ENCODE results near the gene FOSL1. TPM values are rescaled to one million over a fixed set of nuclear protein-coding genes. Genes with fewer than 3 reads are reported as not detected.
"Not testable (repeated sequence)": the region's sequence is repeated elsewhere in the genome, so short reads cannot be mapped to it uniquely, and the experiment has no call there.

FOSL1 gene
- total RNA-seq, 2 experiments from 2014 or later, result 23.0 to 24.7 TPM

DNA sequence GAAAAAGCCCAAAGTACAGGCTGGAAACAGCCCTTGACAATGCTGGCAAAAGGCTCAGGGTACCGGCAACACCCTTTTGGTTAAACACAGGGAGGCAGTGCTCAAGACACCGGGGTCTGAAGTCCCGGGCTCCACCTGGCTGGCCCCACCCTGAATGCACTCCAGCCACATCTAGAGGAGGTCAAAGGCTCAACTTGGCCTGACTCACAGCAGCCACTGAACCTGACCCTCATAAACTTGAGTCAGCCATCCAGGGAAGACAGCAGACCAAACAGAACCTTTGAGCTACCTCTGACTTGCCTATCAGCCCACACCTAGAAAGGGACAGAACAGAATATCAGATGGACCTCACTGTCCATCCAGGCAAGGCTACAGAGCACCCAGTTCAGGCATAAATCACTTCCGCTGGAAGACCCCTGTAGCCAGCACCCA is 46.0 kb downstream of the FOSL1 start:
- ChIA-PET CTCF (no interaction called here), POLR2A (no interaction called here)

DNA sequence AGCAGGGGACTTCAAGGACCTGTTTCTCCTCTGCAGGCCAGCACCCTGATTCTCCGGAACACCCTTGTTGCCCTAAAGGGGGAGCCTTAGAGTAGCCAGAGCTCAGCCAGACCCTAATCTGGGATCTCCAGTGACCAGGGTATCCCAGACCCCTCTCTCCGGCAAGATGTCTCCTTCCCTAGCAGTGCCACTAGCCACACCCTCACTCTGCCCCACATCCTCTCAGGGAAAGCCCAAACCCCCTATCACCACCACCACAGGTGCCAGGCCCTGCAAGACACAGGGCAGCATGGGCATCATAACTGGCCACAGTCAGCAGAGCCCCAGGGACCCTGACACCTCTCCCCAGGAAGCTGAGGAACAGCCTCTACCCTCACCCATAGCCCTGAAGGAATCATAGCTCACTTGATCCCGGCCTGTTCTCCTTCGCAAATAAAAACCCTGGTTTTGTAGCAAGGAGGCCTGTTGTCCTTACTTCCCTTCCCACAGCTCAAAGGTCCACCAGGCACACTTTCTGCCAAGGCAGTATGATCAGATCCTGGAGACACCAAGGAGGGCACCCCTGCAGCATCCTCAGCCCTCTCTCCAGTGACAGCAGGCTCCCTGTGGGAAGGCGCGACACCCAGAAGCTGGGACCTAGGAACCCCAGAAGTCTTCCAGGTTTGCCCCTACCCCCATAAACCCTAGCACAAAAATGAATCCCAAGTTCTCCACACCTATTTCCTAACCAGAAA is 46.8 kb downstream of the FOSL1 start:
- ChIA-PET CTCF (interaction anchor here (0.6 to 3.6 kb wide), 5 partner anchors 31 to 142 kb away, joined by 3 to 17 read pairs (median 5); partner anchors contain the start of genes AP5B1, CCDC85B and FIBP), POLR2A (interaction anchor here (1.0 kb wide), 1 partner anchor 10 kb away, joined by 3 read pairs; no protein-coding TSS in a partner anchor)

DNA sequence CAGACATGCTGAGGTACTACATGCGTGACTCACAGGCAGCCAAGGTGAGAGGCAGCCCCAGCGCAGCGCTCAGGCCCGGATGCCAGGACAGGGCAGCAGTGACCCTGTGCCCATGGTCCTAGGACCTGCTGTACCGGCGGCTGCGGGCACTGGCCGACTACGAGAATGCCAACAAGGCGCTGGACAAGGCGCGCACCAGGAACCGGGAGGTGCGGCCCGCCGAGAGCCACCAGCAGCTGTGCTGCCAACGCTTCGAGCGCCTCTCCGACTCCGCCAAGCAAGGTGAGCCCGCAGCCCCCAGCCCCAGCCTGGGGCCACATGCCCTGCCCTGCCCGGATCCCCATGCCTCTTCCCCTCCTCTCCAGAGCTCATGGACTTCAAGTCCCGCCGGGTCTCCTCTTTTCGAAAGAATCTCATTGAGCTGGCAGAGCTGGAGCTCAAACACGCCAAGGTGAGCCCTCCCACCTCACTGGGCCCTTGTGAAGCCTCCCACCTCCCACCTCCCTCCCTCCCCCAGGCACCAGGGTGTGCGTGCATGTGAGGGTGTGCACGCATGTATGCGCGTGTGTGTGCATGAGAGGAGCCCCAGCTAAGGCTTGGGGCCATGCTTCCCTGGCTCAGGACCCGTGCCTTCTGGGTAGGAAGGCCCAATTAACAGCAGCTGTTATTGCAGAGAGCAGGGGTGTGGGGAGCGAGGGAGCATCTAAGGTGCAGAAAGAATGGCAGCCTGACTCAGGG is 47.5 kb downstream of the FOSL1 start:
- POLR2A ChIA-PET, result interaction anchor here (0.6 to 1.6 kb wide), 6 partner anchors 8 to 190 kb away, joined by 3 to 5 read pairs (median 3); partner anchors contain the start of genes CCDC85B, FIBP and RELA
- CTCF ChIA-PET, result interaction anchor here (0.6 to 3.6 kb wide), 5 partner anchors 32 to 348 kb away, joined by 3 to 17 read pairs (median 4); partner anchors contain the start of genes AP5B1, CCDC85B and FIBP

DNA sequence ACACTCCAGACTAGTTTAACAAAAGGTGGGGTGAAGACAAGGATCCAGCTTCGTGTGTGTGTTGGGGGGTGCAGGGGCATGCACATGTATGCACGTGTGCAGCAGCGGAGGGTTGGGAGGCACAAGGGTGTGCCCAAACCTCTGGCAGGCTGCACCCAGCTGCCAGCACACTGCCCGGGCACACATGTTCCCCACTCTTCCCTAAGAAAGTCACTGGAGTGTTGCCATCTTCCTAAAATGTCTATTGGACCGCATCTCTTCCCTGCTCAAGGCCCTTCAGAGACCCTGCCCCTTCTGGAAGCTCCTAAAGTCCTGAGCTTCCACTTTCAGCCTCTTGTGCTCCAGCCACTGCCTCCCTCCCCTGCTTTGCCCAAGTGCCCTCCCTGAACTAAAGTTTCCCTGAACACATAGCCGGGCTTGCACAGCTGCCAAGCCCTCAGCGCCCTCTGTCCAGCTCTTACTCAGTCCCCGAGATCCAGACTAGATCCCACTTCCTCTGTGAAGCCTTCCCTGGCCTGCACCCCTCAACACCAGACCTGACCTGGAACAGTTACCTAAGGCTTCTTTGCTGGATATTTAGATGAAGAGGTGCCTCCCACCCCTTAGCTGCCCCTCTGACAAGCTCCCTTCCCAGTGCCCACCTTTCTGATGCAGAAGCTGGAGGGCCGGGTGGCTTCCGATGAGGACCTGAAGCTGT is 48.2 kb downstream of the FOSL1 start:
- ChIA-PET CTCF (interaction anchor here (1.0 to 3.6 kb wide), 7 partner anchors 13 to 141 kb away, joined by 3 to 17 read pairs (median 8); partner anchors contain the start of genes AP5B1, CCDC85B, FIBP and SNX32), POLR2A (interaction anchor here (0.6 to 2.1 kb wide), 6 partner anchors 9 to 189 kb away, joined by 3 to 6 read pairs (median 4); partner anchors contain the start of genes CCDC85B, FIBP, RELA and SNX32)

DNA sequence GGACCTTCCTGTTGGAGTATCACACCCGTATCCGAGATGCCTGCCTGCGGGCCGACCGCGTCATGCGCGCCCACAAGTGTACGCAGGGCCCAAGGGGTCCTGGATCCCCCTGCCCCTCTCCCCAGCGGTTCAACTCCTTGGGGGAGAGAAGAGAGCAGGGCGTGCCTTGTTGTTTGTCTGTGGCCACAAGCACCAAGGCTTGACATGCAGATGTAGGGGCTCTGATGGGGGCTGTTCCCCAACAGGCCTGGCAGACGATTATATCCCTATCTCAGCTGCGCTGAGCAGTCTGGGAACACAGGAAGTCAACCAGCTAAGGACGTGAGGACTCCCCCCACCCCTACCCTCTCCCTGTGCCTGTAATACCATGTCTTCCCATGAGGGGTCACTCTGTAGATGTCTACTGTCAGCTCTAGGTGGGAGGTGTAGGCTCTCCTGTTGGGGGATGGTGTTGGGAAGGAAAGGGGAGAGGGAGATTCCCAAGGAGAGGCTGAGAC is 49.1 kb downstream of the FOSL1 start:
- POLR2A ChIA-PET, result interaction anchor here (0.6 to 2.1 kb wide), 4 partner anchors 18 to 699 kb away, joined by 3 to 6 read pairs (median 4); partner anchors contain the start of genes CCDC85B and SNX32
- CTCF ChIA-PET, result interaction anchor here (1.3 to 3.6 kb wide), 5 partner anchors 12 to 71 kb away, joined by 5 to 17 read pairs (median 8); partner anchors contain the start of genes AP5B1, CCDC85B, FIBP and SNX32

DNA sequence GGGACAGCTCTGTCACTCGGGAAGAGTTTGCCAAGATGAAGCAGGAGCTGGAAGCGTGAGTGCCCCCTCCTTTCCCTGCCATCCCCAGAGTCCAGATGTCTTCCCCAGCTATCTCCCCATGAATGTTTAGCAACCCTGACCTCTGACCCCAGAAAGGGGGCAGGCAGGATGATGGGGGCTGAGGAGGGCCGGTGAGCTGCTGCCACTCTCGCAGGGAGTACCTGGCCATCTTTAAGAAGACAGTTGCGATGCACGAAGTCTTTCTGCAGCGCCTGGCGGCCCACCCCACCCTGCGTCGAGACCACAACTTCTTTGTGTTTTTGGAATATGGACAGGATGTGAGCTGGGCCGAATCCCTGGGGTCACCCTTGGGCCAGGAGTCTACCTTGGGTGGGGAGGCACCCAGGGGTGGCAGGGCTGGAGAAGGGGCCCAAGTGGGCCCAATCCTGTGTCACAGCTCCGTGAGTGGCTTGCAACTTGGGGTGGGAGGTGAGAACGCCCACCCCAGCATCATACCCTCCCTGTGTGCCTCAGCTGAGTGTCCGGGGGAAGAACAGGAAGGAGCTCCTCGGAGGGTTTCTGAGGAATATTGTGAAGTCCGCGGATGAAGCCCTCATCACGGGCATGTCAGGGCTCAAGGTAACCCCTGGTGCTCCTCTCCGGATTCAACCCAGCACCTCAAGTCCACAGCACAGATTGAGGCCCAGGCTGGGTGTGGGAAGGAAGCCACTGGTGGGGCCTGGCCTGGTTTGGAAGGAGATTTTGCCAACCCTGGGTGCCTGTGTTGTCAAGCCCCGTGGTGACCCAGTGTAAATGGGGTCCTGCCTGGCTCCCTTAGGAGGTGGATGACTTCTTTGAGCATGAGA is 49.7 kb downstream of the FOSL1 start:
- ChIA-PET CTCF (interaction anchor here (0.6 to 3.6 kb wide), 7 partner anchors 12 to 70 kb away, joined by 3 to 17 read pairs (median 8); partner anchors contain the start of genes AP5B1, CCDC85B, FIBP and SNX32), POLR2A (interaction anchor here (0.6 to 2.1 kb wide), 4 partner anchors 17 to 699 kb away, joined by 3 to 6 read pairs (median 4); partner anchors contain the start of genes CCDC85B and SNX32)

DNA sequence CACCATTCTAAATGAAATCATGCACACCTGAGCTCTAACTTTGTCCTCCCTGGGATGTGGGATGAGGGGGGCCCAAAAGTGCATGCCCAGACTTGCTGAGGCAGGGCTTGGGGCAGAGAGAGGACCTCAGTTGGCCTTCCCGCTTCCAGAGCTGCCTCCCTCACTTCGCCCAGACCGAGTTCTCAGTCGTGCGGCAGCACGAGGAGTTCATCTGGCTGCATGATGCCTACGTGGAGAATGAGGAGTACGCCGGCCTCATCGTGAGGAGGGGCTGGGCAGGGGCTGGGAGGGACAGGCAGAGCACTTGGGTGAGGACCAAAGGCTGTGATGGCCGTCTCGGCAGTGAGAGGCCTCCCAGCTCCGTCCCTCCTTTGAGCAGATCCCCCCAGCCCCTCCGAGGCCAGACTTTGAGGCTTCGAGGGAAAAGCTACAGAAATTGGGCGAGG is 50.4 kb downstream of the FOSL1 start:
- POLR2A ChIA-PET, result interaction anchor here (2.1 kb wide), 1 partner anchor 16 kb away, joined by 6 read pairs; the partner anchor contains the start of gene SNX32
- CTCF ChIA-PET, result interaction anchor here (0.6 to 3.0 kb wide), 4 partner anchors 11 to 80 kb away, joined by 3 to 13 read pairs (median 3); no protein-coding TSS in a partner anchor

DNA sequence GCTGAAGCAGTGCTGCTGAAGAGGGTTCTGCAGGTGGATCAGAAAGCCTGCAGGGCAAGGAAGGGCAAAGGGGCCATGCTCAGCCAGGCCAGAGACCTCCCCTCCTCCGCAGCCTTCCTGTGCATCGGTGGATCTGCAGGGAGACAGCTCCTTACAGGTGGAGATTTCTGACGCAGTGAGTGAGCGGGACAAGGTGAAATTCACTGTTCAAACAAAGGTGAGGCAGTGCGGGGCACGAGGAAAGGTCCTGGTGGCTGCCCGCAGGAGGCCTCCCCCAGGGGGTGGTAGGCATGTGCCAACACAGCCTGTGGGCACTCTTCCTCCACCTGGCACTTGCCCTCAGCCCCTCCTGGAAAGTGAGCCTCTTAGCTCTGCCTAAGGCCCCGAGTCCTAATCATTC is 50.8 kb downstream of the FOSL1 start:
- POLR2A ChIA-PET, result no interaction called here

DNA sequence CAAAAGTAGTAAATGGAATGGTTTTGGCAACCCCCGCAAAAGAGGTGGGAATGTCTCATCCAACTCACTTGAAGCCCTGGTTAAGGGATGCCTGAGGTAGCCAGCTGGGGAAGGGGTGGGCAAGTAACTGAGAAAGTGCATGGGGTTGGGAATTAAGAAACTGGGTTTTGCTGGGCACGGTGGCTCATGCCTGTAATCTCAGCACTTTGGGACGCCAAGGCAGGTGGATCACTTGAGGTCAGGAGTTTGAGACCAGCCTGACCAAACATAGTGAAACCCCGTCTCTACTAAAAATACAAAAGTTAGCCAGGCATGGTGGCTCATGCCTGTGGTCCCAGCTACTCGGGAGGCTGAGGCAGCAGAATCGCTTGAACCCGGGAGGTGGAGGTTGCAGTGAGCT is 51.5 kb downstream of the FOSL1 start:
- CTCF ChIA-PET, result interaction anchor here (0.7 to 0.9 kb wide), 4 partner anchors 13 to 68 kb away, joined by 3 to 4 read pairs (median 3); partner anchors contain the start of gene FIBP
- POLR2A ChIA-PET, result not testable (repeated sequence)

More for the DNA sequence above, 50.8 kb downstream of the FOSL1 start:
- CTCF ChIA-PET, result interaction anchor here (0.5 to 3.0 kb wide), 4 partner anchors 10 to 80 kb away, joined by 3 to 13 read pairs (median 3); partner anchors contain the start of gene FIBP

DNA sequence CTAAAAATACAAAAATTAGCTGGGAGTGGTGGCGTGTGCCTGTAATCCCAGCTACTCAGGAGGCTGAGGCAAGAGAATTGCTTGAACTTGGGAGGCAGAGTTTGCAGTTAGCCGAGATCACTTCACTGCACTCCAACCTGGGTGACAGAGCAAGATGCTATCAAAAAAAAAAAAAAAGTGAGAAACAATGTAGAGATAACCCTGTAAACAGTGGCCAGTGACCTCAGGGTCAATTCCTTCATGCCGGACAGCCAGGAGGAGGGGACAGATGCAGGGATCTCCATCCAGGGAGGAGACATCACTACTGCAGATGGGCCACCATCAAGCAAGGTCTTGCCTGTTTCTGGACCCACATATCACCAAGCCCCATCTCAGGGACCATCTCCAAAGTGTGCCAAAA is 52.4 kb downstream of the FOSL1 start:
- ChIA-PET CTCF (interaction anchor here (0.7 to 0.9 kb wide), 3 partner anchors 40 to 94 kb away, joined by 3 to 4 read pairs (median 3); partner anchors contain the start of gene FIBP), POLR2A (interaction anchor here (0.7 kb wide), 2 partner anchors 40 to 202 kb away, joined by 3 to 5 read pairs; no protein-coding TSS in a partner anchor)

DNA sequence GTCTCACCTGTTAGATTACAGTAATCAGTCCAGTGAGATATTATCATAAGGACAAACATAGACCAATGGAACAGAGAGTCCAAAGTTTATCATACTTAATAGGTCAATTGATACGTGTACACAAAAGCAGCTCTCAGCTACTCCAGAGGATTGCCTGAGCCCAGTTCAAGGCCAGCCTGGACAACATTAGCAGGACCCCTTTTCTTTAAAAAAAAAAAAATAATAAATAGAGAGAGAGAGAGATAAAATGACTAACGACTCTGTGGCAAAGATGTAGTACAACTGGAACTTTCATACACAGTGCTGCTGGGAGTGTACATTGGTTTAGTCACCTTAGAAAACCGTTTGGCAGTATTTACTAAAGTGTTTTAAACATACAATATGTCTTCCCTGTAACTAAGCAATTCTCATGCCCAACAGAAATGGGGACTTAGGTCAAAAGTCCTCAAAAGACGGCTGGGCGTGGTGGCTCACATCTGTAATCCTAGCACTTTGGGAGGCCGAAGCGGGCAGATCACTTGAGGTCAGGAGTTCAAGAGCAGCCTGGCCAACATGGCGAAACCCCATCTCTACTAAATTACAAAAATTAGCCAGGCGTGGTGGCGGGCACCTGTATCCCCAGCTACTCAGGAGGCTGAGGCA is 55.8 kb downstream of the FOSL1 start:
- ChIA-PET CTCF (interaction anchor here (0.6 kb wide), 1 partner anchor 31 kb away, joined by 3 read pairs; no protein-coding TSS in a partner anchor), POLR2A (no interaction called here)

DNA sequence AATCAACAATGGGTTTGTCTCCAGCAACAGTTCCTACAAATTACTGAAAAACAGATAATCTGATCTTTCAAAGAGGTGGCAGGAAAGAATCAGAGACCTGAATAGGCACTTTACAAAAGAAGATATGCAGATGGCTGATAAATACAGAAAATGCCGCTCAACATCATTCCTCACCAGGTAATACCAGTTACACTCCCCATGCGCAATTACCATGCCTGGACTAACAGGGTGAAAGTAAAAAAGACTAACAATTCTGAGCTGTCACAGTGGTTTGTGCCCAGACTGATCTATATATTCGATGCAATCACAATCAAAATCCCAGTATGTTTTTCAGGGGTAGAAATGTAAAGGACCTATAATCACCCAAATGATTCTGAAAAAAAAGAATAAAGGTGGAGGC is 56.4 kb downstream of the FOSL1 start:
- ChIA-PET POLR2A (interaction anchor here (0.9 kb wide), 1 partner anchor 9 kb away, joined by 3 read pairs; no protein-coding TSS in a partner anchor), CTCF (interaction anchor here (0.6 to 1.7 kb wide), 4 partner anchors 31 to 1113 kb away, joined by 3 to 4 read pairs (median 4); no protein-coding TSS in a partner anchor)

DNA sequence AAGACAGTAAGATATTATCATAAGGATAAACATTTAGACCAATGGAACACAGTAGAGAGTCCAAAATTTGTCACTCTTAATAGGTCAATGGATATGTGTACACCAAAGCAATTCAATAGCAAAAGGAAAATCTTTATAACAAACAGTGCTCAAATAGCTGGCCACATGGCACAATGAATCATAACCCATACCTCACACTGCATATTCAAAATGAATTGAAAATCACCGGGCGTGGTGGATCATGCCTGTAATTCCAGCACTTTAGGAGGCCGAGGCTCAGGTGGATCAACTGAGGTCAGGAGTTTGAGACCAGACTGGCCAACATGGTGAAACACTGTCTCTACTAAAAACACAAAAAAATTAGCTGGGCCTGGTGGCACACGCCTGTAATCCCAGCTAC is 58.0 kb downstream of the FOSL1 start:
- POLR2A ChIA-PET, result no interaction called here
- CTCF ChIA-PET, result interaction anchor here (0.6 to 1.7 kb wide), 4 partner anchors 15 to 1005 kb away, joined by 3 to 5 read pairs (median 4); no protein-coding TSS in a partner anchor

Data from activated CD8-positive, alpha-beta memory T cell treated with anti-CD3 and anti-CD28 coated beads for 36 hours (primary cell).